GM23248 (cell line): ENCODE results near the gene SMIM13.

ENCODE experiments used
- EZH2 ChIP-seq: fragments of 200-600 bp; sonication (generic); IDR thresholded peaks from 2 replicates; pipeline ENCODE4 v1.6.1; 2018; ENCODE audit warnings: antibody characterized with exemption, mild to moderate bottlenecking; ENCODE audit not compliant: insufficient read depth, poor library complexity, severe bottlenecking
- EZH2phosphoT487 ChIP-seq: fragments of 200-600 bp; sonication (generic); IDR thresholded peaks from 2 replicates; pipeline ENCODE4 v1.6.1; 2018; ENCODE audit warnings: antibody characterized with exemption, moderate library complexity, mild to moderate bottlenecking, low read depth; ENCODE audit not compliant: insufficient read depth

DNA sequence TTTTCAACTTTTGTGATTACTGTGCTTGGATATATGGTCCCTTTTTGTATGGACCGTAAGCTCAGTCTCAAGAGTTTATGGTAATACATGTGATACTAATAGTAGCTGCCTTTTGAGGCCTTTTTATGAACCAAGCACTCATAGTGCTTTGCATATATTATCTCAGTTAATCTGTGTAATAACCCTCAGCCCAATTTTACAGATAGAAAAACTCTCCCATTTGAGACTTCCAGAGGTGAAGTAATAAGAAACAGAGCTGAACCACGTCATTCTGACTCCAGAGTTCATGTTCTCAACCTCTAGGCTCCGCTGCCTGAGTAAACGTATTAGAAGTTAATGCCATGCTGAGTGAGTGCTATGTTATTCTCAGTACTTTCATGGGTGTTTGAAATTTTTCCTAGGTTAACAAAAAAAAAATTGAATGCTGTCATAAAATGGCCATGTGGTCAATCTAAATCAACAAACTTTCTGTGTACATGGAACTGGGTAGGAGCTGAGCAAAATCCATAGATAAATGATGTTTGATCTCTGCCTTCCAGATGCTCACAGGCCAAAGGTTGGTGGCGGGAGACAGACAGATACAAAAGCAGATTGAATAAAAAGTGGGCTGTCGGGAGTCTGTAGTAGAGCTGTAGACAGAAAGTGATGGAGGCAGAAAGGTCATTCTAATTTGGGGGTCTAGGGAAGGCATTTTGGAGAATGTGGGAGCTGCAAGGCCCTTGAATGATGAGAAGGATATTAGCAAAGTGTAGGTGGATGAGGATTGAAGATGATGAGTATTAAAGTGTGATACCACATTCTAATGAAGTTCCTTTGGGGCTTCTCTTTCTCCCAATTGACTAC, 26.9 kb upstream of the SMIM13 start:
- TF ChIP-seq EZH2 = no peak
- no peak for TF ChIP-seq EZH2phosphoT487
